Astrocyte of the cerebellum (primary cell): ENCODE results near the gene SPON1.

Source experiments
- DNase-seq: peaks from one replicate; pipeline ENCODE4 v3.0.0-alpha.2; 2011; ENCODE audit warnings: low read depth
- H3K4me3 ChIP-seq: 2 replicates; pipeline ENCODE4 v1.5.1; 2011; ENCODE audit warnings: mild to moderate bottlenecking, low read depth, low read length, moderate library complexity
- CTCF ChIP-seq: IDR thresholded peaks from 2 replicates; pipeline ENCODE4 v1.5.1; 2012; ENCODE audit warnings: low read length, low read depth, moderate library complexity, mild to moderate bottlenecking; ENCODE audit errors: missing control alignments
- in situ Hi-C: cut with HindIII; loops from 2 replicates; pipeline ENCODE4 v1.10.0; 2017; ENCODE audit warnings: low sequenced_read_pairs

SPON1 gene

GRCh38 chr11:14259878-14260277 lies 297.4 kb downstream of the SPON1 start:
- in situ Hi-C loops, result no loop called here
- H3K4me3 ChIP-seq, result no peak overlapping the region
- TF ChIP-seq CTCF, result no peak
- no peak for DNase-seq

DNA sequence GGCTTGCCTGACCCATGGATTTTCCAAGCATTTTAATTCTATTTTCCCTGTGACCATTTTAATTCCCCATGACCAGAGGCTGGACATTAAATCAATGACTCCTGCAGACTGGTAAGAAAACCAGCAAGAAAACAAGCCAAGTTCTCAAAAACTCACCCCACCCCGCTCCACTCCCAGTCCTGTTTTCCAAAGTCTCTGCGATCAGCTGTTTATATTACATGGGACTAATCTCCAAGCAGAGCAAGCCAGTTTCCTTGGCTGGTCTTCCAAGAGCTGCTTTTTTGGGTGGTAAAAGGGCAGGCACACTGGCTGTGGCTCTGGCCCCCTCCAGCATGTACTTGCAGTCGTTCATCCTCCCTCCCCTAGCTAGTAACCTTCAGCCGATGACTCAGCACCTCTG lies 298.5 kb downstream of the SPON1 start:
- no peak for TF ChIP-seq CTCF
- no peak overlapping the region for H3K4me3 ChIP-seq
- in situ Hi-C loops, result no loop called here
- DNase-seq, result no peak

DNA sequence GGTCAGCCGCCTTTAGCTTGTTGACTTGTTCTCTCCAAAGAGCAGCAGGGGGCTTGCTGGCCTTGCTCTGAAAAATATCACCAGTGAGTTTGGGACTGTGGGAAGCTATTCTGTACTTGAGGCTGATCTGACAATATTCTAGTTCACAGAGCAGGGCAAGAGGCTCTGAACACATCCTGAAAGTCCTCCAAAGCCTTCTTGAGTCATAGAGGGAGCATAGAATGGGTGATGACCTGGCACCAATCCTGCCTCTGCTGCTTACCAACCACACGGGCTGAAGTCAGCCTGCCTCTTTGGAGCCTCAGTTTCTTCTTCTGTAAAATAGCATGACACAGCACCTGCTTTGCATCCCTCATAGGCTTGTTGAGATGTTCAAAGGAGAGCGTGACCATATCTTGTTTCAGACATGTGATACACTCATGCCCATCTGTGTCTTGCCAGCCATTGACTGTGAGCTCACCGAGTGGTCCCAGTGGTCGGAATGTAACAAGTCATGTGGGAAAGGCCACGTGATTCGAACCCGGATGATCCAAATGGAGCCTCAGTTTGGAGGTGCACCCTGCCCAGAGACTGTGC lies 299.8 kb downstream of the SPON1 start:
- no peak for TF ChIP-seq CTCF
- in situ Hi-C loops, result no loop called here
- no peak overlapping the region for H3K4me3 ChIP-seq
- DNase-seq, result no peak

DNA sequence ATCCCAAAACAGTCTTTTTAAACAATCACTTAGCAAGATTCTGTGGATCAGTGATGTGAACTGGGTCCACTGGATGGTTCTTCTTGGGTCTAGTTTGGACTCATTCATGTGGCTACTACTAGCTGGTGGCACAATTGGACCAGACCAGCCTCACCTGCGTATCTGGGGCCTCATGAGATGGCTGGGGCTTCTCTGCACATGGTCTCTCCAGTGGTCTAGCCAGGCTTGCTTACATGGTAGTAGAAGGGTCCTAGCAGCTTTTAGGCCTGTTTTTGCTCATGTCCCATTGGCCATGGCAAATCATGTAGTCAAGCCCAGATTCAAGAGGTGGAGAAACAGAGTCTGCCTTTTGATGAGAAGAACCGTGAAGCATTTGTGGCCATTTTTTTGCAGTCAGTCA lies 302.4 kb downstream of the SPON1 start:
- DNase-seq, result no peak

DNA sequence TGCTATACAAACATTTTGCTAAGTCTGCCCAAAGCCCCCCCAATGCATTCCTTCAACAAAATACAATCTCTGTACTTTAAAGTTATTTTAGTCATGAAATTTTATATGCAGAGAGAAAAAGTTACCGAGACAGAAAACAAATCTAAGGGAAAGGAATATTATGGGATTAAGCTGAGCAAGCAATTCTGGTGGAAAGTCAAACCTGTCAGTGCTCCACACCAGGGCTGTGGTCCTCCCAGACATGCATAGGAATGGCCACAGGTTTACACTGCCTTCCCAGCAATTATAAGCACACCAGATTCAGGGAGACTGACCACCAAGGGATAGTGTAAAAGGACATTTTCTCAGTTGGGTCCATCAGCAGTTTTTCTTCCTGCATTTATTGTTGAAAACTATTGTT lies 304.1 kb downstream of the SPON1 start:
- in situ Hi-C loops, result no loop called here

More for the DNA sequence above, 302.4 kb downstream of the SPON1 start:
- H3K4me3 ChIP-seq, result no peak overlapping the region
- in situ Hi-C loops, result no loop called here
- no peak for TF ChIP-seq CTCF

GRCh38 chr11:14267861-14268635 lies 305.5 kb downstream of the SPON1 start:
- in situ Hi-C loops, result no loop called here
- no peak for DNase-seq
- no peak for TF ChIP-seq CTCF
- H3K4me3 ChIP-seq, result no peak overlapping the region

More for the DNA sequence above, 304.1 kb downstream of the SPON1 start:
- no peak for TF ChIP-seq CTCF
- DNase-seq, result no peak
- H3K4me3 ChIP-seq, result no peak overlapping the region
